ENCODE results near the gene TAMALIN.

GRCh38 chr12:52013626-52014310 lies 7.0 kb downstream of the TAMALIN start:
- TF ChIP-seq CTCF (IDR thresholded peaks at IDR 0.05; ENCODE audit: poor library complexity), result no peak
- TF ChIP-seq EZH2phosphoT487 (IDR thresholded peaks at IDR 0.05; ENCODE audit: low read depth, severe bottlenecking, unreplicated experiment), result no peak
